PC-3 (cell line): Measurements from ENCODE around the gene ALDH3B2. TPM values are rescaled to one million over a fixed set of nuclear protein-coding genes. Genes with fewer than 3 reads are reported as not detected.

ENCODE experiments used
- ATAC-seq: fragments of 200-7000 bp; cut with Tn5 transposase; 2 replicates; pipeline ENCODE4 v1.9.1; 2020; ENCODE audit warnings: mild to moderate bottlenecking, moderate library complexity
- BruUV-seq: library from RNA; stranded (reverse); fragments of 400-500 nt; replicated peaks from 2 replicates; lab custom pipeline; 2021; lab: Mats Ljungman, UMichigan
- CTCF ChIA-PET: fragments of 300-600 bp; sonication (Branson Sonifier 250); formaldehyde crosslinking; loops from one replicate; lab custom pipeline; 2022; ENCODE audit warnings: antibody characterized with exemption; lab: Charles Lee
- POLR2A ChIA-PET: fragments of 300-600 bp; sonication (Branson Sonifier 250); formaldehyde crosslinking; loops from one replicate; lab custom pipeline; 2022; ENCODE audit warnings: antibody characterized with exemption; ENCODE audit not compliant: unreplicated experiment; lab: Charles Lee
- DNase-seq: peaks from one replicate; pipeline ENCODE4 v3.0.0-alpha.2; 2015
- H2AFZ ChIP-seq: fragments of 300-600 bp; sonication (generic); 2 replicates; pipeline ENCODE4 v1.6.0; 2016; ENCODE audit warnings: antibody characterized with exemption, low read length
- H3F3A ChIP-seq: fragments of 300-600 bp; sonication (generic); one replicate; pipeline ENCODE4 v1.6.0; 2017; ENCODE audit warnings: antibody characterized with exemption, low read length, control low read depth, mild to moderate bottlenecking; ENCODE audit not compliant: unreplicated experiment
- H3K27ac ChIP-seq: fragments of 300-600 bp; sonication (generic); 2 replicates; pipeline ENCODE4 v1.5.1; 2016; ENCODE audit warnings: mild to moderate bottlenecking, low read length
- H3K27me3 ChIP-seq: fragments of 300-600 bp; sonication (generic); 2 replicates; pipeline ENCODE4 v1.6.1; 2016; ENCODE audit warnings: low read length, mixed read lengths
- H3K36me3 ChIP-seq: fragments of 300-600 bp; sonication (generic); 2 replicates; pipeline ENCODE4 v1.6.1; 2016; ENCODE audit warnings: low read depth, mixed run types, low read length, mixed read lengths
- H3K4me1 ChIP-seq: fragments of 300-600 bp; sonication (generic); 2 replicates; pipeline ENCODE4 v1.5.1; 2016; ENCODE audit warnings: low read length; ENCODE audit not compliant: insufficient read depth
- H3K4me2 ChIP-seq: fragments of 300-600 bp; sonication (generic); 2 replicates; pipeline ENCODE4 v1.6.0; 2016; ENCODE audit warnings: low read length
- H3K4me3 ChIP-seq: fragments of 300-600 bp; sonication (generic); 2 replicates; pipeline ENCODE4 v1.5.1; 2016; ENCODE audit warnings: mild to moderate bottlenecking, low read length, mixed read lengths
- H3K79me2 ChIP-seq: fragments of 300-600 bp; sonication (generic); 2 replicates; pipeline ENCODE4 v1.6.1; 2017; ENCODE audit warnings: low read length, mixed read lengths
- H3K9ac ChIP-seq: fragments of 300-600 bp; sonication (generic); 2 replicates; pipeline ENCODE4 v1.6.0; 2016; ENCODE audit warnings: mild to moderate bottlenecking, low read length
- H3K9me2 ChIP-seq: fragments of 300-600 bp; sonication (generic); replicated peaks from 2 replicates; pipeline ENCODE4 v1.6.1; 2016; ENCODE audit warnings: mixed run types, low read length, mixed read lengths
- H3K9me3 ChIP-seq: fragments of 300-600 bp; sonication (generic); 2 replicates; pipeline ENCODE4 v1.6.1; 2016; ENCODE audit warnings: low read length, mixed read lengths
- H4K20me1 ChIP-seq: fragments of 300-600 bp; sonication (generic); 2 replicates; pipeline ENCODE4 v1.6.1; 2016; ENCODE audit warnings: low read length, mixed read lengths
- EZH2 ChIP-seq: fragments of 300-600 bp; sonication (generic); IDR thresholded peaks from one replicate; pipeline ENCODE4 v1.6.1; 2017; ENCODE audit warnings: antibody characterized with exemption, mild to moderate bottlenecking, low read length; ENCODE audit not compliant: unreplicated experiment
- EZH2phosphoT487 ChIP-seq: fragments of 300-600 bp; sonication (generic); IDR thresholded peaks from 2 replicates; pipeline ENCODE4 v1.6.1; 2018; ENCODE audit warnings: mild to moderate bottlenecking, antibody characterized with exemption, low read length, borderline replicate concordance
- intact Hi-C: fragments of 100-400 bp; cut with micrococcal nuclease; formaldehyde crosslinking; loops from 2 replicates; pipeline ENCODE4 v1.9.0; 2023
- total RNA-seq: library from RNA; depleted of rRNA; stranded (reverse); fragments of >200 nt; gene quantifications from 2 replicates; pipeline ENCODE4 v1.2.3, GENCODE V29; 2014
- TF ChIP-seq, protein P1 (sequence below): fragments of 300-600 bp; sonication (generic); conservative IDR thresholded peaks from 2 replicates; pipeline ENCODE4 v1.5.1; 2017; ENCODE audit warnings: antibody characterized with exemption, low read depth, mild to moderate bottlenecking, low read length

The ALDH3B2 gene
- total RNA-seq, 1 experiment from 2014 or later: not detected

DNA sequence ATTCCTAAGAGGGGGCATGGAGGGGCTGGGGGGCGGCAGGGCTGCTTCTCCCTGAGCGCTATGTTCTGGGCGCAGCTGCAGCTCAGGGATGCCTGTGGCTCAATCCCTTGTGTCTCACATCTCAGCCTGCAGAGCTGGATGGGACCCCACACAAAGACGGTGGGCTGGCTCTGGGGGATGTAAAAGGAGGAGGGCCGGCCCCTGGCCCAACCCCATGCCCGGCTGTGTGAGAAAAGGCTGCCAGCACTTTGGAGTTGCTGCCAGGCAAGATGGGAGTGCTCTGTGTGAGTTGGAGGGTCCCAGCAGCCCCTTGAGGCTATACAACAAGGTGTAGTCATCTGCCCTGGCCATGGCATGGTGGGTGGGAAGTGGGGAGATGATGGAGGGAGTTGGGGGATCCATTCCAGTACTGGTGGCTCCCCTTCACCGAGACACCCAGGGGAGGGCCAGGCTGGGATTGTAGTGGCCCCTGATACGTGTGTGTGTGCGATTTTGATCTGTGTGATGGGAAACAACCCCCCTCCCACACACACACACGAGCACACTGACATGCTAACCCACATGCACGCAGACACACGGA, 33.6 kb downstream of the ALDH3B2 start:
- TF ChIP-seq, protein P1, sequence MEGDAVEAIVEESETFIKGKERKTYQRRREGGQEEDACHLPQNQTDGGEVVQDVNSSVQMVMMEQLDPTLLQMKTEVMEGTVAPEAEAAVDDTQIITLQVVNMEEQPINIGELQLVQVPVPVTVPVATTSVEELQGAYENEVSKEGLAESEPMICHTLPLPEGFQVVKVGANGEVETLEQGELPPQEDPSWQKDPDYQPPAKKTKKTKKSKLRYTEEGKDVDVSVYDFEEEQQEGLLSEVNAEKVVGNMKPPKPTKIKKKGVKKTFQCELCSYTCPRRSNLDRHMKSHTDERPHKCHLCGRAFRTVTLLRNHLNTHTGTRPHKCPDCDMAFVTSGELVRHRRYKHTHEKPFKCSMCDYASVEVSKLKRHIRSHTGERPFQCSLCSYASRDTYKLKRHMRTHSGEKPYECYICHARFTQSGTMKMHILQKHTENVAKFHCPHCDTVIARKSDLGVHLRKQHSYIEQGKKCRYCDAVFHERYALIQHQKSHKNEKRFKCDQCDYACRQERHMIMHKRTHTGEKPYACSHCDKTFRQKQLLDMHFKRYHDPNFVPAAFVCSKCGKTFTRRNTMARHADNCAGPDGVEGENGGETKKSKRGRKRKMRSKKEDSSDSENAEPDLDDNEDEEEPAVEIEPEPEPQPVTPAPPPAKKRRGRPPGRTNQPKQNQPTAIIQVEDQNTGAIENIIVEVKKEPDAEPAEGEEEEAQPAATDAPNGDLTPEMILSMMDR: no peak
- TF ChIP-seq EZH2phosphoT487: no peak
- no peak for TF ChIP-seq EZH2
- H4K20me1 ChIP-seq: no peaks in the 10 kb centered on the region
- POLR2A ChIA-PET: no interaction called here
- no peak overlapping the region for H3K27ac ChIP-seq
- ATAC-seq (no peak), DNase-seq (no peak)
- H3K79me2 ChIP-seq: no peaks in the 10 kb centered on the region
- H2AFZ ChIP-seq: no peak overlapping the region
- H3F3A ChIP-seq: no peaks in the 10 kb centered on the region
- no peaks in the 10 kb centered on the region for H3K9me3 ChIP-seq
- H3K9me2 ChIP-seq: no peaks in the 10 kb centered on the region
- no peaks in the 10 kb centered on the region for H3K4me1 ChIP-seq
- no peak overlapping the region for H3K4me3 ChIP-seq
- no peaks in the 10 kb centered on the region for H3K36me3 ChIP-seq
- no peak overlapping the region for H3K4me2 ChIP-seq
- no peak overlapping the region for H3K9ac ChIP-seq
- CTCF ChIA-PET: interaction anchor here (1.2 kb wide), 1 partner anchor 11 kb away, joined by 4 read pairs; the partner anchor contains the start of gene NUDT8
- no peaks in the 10 kb centered on the region for H3K27me3 ChIP-seq
- intact Hi-C loops: no loop called here
- no TSS peak for BruUV-seq

DNA sequence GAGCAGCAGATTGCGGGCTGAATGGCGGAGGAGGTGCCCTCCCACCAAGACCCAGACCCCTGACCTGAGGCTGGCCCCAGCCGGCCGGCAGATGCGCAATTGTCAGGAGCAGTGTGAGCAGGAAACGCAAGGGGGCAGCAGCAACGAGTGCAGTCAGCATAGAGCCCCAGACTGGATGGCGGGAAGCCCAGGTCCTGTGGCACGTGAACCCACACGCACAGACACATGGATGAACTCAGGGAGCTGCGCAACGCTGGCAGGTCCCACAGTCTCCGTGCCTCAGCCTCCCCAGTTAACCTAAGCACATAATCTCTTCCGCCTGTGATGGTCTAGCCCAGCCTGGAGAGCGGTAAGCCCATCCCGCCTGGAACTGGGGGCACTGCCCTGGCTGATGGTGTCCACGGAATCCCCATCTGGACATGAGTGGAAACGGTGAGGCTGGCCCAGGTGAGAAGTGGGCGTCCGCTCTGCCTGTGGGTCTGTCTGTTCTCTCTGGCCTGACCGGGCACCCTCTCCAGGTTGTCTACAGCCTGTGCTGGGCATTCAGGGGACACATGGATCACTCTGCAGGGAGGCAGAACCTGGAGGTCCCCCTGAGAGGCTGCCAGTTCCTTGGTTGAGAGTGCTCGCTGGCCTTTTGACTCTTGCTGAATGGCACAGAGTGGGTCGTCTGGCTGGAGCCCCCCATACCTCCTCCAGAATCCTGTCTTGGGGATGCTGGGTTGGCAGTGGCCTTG, 34.2 kb downstream of the ALDH3B2 start:
- no TSS peak for BruUV-seq
- Histone ChIP-seq H3K4me3 (no peak overlapping the region), H3K4me2 (no peak overlapping the region), H3K27me3 (no peaks in the 10 kb centered on the region), H3K9ac (no peak overlapping the region), H3K36me3 (no peaks in the 10 kb centered on the region), H4K20me1 (no peaks in the 10 kb centered on the region), H3K4me1 (no peaks in the 10 kb centered on the region), H2AFZ (no peak overlapping the region), H3K27ac (no peak overlapping the region), H3K9me3 (no peaks in the 10 kb centered on the region), H3K9me2 (no peaks in the 10 kb centered on the region), H3K79me2 (no peaks in the 10 kb centered on the region), H3F3A (no peaks in the 10 kb centered on the region)
- ATAC-seq (peak; percentile 79), DNase-seq (peak; percentile 57)
- intact Hi-C loops: no loop called here
- ChIA-PET POLR2A (no interaction called here), CTCF (interaction anchor here (1.2 kb wide), 1 partner anchor 10 kb away, joined by 4 read pairs; the partner anchor contains the start of gene NUDT8)
- TF ChIP-seq, protein P1: peak; percentile 79
- no peak for TF ChIP-seq EZH2
- no peak for TF ChIP-seq EZH2phosphoT487

DNA sequence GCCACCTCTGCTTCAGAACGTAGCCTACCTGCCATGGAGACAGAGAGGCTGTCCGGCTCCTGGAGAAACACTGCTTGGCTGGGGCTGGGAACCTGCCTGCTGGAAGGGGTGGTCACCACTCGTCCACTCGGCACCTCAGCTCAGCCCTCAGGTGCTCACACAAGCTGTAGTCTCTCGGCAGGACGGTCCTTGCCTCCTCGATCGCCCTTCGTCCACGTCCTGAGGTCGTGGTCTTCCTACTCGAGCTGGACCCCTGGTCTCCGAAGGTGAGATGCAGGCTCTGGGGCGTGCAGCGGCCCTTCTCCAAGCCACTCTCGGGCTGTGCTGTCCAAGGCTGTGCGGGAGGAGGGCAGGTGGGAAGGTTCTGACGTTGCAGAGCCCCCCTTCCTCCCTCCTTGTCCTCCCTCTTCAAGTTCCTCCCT, 35.0 kb downstream of the ALDH3B2 start, which contains the start of gene TBX10:
TBX10 (minus strand) TSS at position 326 of the 422 bp plus-strand sequence; CDS start at position 35, 291 bp downstream.
- H3K9me2 ChIP-seq: no peaks in the 10 kb centered on the region
- intact Hi-C loops: no loop called here
- H4K20me1 ChIP-seq: no peaks in the 10 kb centered on the region
- no peak within 1 kb of the TSS for H3K27ac ChIP-seq
- no peaks in the 10 kb centered on the region for H3K79me2 ChIP-seq
- H3K36me3 ChIP-seq: no peaks in the 10 kb centered on the region
- H3K4me2 ChIP-seq: no peak within 1 kb of the TSS
- no peak for TF ChIP-seq EZH2phosphoT487
- TF ChIP-seq EZH2: no peak
- TF ChIP-seq, protein P1: no peak
- no peak within 1 kb of the TSS for H2AFZ ChIP-seq
- no peaks in the 10 kb centered on the region for H3F3A ChIP-seq
- H3K9ac ChIP-seq: no peak within 1 kb of the TSS
- no peaks in the 10 kb centered on the region for H3K9me3 ChIP-seq
- no peaks in the 10 kb centered on the region for H3K4me1 ChIP-seq
- DNase-seq (no peak), ATAC-seq (no peak)
- POLR2A ChIA-PET: no interaction called here
- BruUV-seq: no TSS peak
- no peaks in the 10 kb centered on the region for H3K27me3 ChIP-seq
- CTCF ChIA-PET: no interaction called here
- no peak within 1 kb of the TSS for H3K4me3 ChIP-seq
